ENCODE data around the gene TLNRD1. TPM values are rescaled to one million over a fixed set of nuclear protein-coding genes. Genes with fewer than 3 reads are reported as not detected.

Gene TLNRD1
- total RNA-seq, 1 experiment from 2014 or later: 19.3 TPM

- no peaks in the 10 kb centered on the region for H3K79me2 ChIP-seq (ENCODE audit: insufficient read depth, low read length)
- H3T11ph ChIP-seq (ENCODE audit: low read length): no peak overlapping the region
- no peak overlapping the region for H2BK15ac ChIP-seq (ENCODE audit: low read depth, low read length)
- H3K4me2 ChIP-seq (ENCODE audit: insufficient read depth, insufficient read length, low read length): no peak overlapping the region
- H4K91ac ChIP-seq (ENCODE audit: insufficient read length, low read depth, low read length): no peak overlapping the region
- Mint-ChIP-seq H3K27me3 (ENCODE audit: low read depth) (no peaks in the 10 kb centered on the region; the same call in 1 of the 2 replicates), H3K36me3 (ENCODE audit: insufficient read depth in 1 of 3, low read depth in 3 of 3) (no peaks in the 10 kb centered on the region), H3K4me3 (no peak overlapping the region), H3K27ac (no peak overlapping the region), H3K4me1 (peaks cover 0 to 7% of the 10 kb centered on the region in 2 experiments; a peak in 2 of 4 replicates), H3K9me3 (no peaks in the 10 kb centered on the region)
- H3K79me1 ChIP-seq (ENCODE audit: insufficient read depth, low read depth, low read length, poor library complexity, severe bottlenecking): no peaks in the 10 kb centered on the region
- H3K9ac ChIP-seq (ENCODE audit: extremely low read depth, insufficient read length, low read length): no peak overlapping the region
- H2BK12ac ChIP-seq (ENCODE audit: insufficient read length, low read depth, low read length): no peak overlapping the region
- no peak overlapping the region for H3K23ac ChIP-seq (ENCODE audit: insufficient read length, low read depth, low read length)
- no peak overlapping the region for H2AFZ ChIP-seq (ENCODE audit: low read length)
- H4K8ac ChIP-seq (replicated peaks; ENCODE audit: insufficient read length, low read depth, low read length): no peak overlapping the region
- no peak overlapping the region for H3K56ac ChIP-seq (ENCODE audit: insufficient read length, low read depth, low read length)
- H2AK5ac ChIP-seq (ENCODE audit: insufficient read length, low read length): no peak overlapping the region
- no peak overlapping the region for H2BK120ac ChIP-seq (ENCODE audit: low read depth, low read length, poor library complexity, severe bottlenecking)
- H4K20me1 ChIP-seq (ENCODE audit: control insufficient read depth, insufficient read depth, insufficient read length): no peaks in the 10 kb centered on the region
- no peak overlapping the region for H2BK5ac ChIP-seq (ENCODE audit: insufficient read length, low read length)
- no peaks in the 10 kb centered on the region for H3K9me3 ChIP-seq (ENCODE audit: control insufficient read depth, low read depth, low read length)
- no peaks in the 10 kb centered on the region for H3K23me2 ChIP-seq (ENCODE audit: insufficient read length, low read depth, low read length, poor library complexity, severe bottlenecking)
- H3K4ac ChIP-seq (ENCODE audit: low read depth, low read length): no peak overlapping the region
- H3K14ac ChIP-seq (ENCODE audit: insufficient read depth, low read length): no peak overlapping the region
- TF ChIP-seq, protein P1, sequence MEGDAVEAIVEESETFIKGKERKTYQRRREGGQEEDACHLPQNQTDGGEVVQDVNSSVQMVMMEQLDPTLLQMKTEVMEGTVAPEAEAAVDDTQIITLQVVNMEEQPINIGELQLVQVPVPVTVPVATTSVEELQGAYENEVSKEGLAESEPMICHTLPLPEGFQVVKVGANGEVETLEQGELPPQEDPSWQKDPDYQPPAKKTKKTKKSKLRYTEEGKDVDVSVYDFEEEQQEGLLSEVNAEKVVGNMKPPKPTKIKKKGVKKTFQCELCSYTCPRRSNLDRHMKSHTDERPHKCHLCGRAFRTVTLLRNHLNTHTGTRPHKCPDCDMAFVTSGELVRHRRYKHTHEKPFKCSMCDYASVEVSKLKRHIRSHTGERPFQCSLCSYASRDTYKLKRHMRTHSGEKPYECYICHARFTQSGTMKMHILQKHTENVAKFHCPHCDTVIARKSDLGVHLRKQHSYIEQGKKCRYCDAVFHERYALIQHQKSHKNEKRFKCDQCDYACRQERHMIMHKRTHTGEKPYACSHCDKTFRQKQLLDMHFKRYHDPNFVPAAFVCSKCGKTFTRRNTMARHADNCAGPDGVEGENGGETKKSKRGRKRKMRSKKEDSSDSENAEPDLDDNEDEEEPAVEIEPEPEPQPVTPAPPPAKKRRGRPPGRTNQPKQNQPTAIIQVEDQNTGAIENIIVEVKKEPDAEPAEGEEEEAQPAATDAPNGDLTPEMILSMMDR (conservative IDR thresholded peaks at IDR 0.05): no peak
- H2BK20ac ChIP-seq (ENCODE audit: low read depth, low read length, poor library complexity, severe bottlenecking): no peak overlapping the region
- H3K18ac ChIP-seq (ENCODE audit: insufficient read length, low read depth, low read length): no peak overlapping the region
- no peaks in the 10 kb centered on the region for H3K4me1 ChIP-seq (ENCODE audit: insufficient read depth, low read length)
- H4K5ac ChIP-seq (ENCODE audit: insufficient read length, low read depth, low read length): no peak overlapping the region
- H3K27me3 ChIP-seq (ENCODE audit: insufficient read depth, low read length): no peaks in the 10 kb centered on the region
- DNase-seq: no peak
- no peak overlapping the region for H3K27ac ChIP-seq (ENCODE audit: insufficient read length, low read depth, low read length)
- no CpG with 5 or more reads among the region's 2 CpGs for WGBS (ENCODE audit: extremely low coverage, insufficient read length, low lambda C conversion rate)
Observed at GRCh38 chr15:81012588-81012987, 11.9 kb downstream of the TLNRD1 start.
